GM19328 (cell line): Measurements from ENCODE around the gene PAGE4.

Source experiments
- ATAC-seq: cut with Tn5 transposase; IDR thresholded peaks from one replicate; pipeline ENCODE4 v1.9.1; 2021; ENCODE audit warnings: mild to moderate bottlenecking, moderate library complexity; ENCODE audit not compliant: unreplicated experiment

Gene PAGE4

GRCh38 chrX:49868739-49869138 is 39.6 kb downstream of the PAGE4 start:
- no peak for ATAC-seq

GRCh38 chrX:49876750-49877149 is 47.6 kb downstream of the PAGE4 start:
- ATAC-seq: no peak

GRCh38 chrX:49877397-49878101 is 48.4 kb downstream of the PAGE4 start:
- ATAC-seq: no peak

GRCh38 chrX:49878128-49878833 is 49.2 kb downstream of the PAGE4 start:
- ATAC-seq: no peak

- peak; percentile 82 for ATAC-seq
Measured at GRCh38 chrX:49878834-49879655, 49.9 kb downstream of the PAGE4 start, which contains the start of gene USP27X. Gene USP27X, plus strand, starts transcription at chrX:49879484. Its CDS starts 824 bp downstream, at chrX:49880308.

- no peak for ATAC-seq
Measured at GRCh38 chrX:49879656-49880277, 50.7 kb downstream of the PAGE4 start.

GRCh38 chrX:49880668-49881067 is 51.6 kb downstream of the PAGE4 start:
- ATAC-seq: no peak
